IPS-20b (cell line): ENCODE results near the gene KIF9.
"Not testable (repeated sequence)": the region's sequence is repeated elsewhere in the genome, so short reads cannot be mapped to it uniquely, and the experiment has no call there.

Experiments
- H3K27ac ChIP-seq: one replicate; pipeline ENCODE4 v1.5.1; 2013; ENCODE audit warnings: low read length
- H3K27me3 ChIP-seq: 2 replicates; pipeline ENCODE4 v1.6.1; 2013; ENCODE audit warnings: mild to moderate bottlenecking, low read length, inconsistent platforms; ENCODE audit not compliant: insufficient read depth
- H3K36me3 ChIP-seq: 2 replicates; pipeline ENCODE4 v1.6.1; 2013; ENCODE audit warnings: low read depth, mild to moderate bottlenecking, inconsistent platforms, low read length, moderate library complexity; ENCODE audit not compliant: insufficient read depth
- H3K4me1 ChIP-seq: 2 replicates; pipeline ENCODE4 v1.6.1; 2013; ENCODE audit warnings: mild to moderate bottlenecking, control low read depth, inconsistent platforms, low read length, moderate library complexity; ENCODE audit not compliant: insufficient read depth
- H3K4me3 ChIP-seq: 2 replicates; pipeline ENCODE4 v1.5.1; 2013; ENCODE audit warnings: mild to moderate bottlenecking, low read length, inconsistent platforms
- H3K9ac ChIP-seq: 2 replicates; pipeline ENCODE4 v1.6.1; 2013; ENCODE audit warnings: low read depth, mild to moderate bottlenecking, inconsistent platforms, low read length, moderate library complexity
- H3K9me3 ChIP-seq: 2 replicates; pipeline ENCODE4 v1.6.1; 2013; ENCODE audit warnings: mild to moderate bottlenecking, low read depth, low read length, inconsistent platforms; ENCODE audit not compliant: insufficient read depth

KIF9 gene

DNA sequence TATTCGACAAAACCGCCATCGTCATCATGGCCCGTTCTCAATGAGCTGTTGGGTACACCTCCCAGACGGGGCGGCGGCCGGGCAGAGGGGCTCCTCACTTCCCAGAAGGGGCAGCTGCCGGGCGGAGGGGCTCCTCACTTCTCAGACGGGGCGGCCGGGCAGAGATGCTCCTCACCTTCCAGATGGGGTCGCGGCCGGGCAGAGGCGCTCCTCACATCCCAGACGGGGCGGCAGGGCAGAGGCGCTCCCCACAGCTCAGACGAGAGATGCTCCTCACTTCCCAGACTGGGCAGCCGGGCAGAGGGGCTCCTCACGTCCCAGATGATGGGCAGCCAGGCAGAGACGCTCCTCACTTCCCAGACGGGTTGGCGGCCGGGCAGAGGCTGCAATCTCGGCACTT lies 26.6 kb upstream of the KIF9 start:
- not testable (repeated sequence) for H3K9ac ChIP-seq, H3K4me1 ChIP-seq, H3K4me3 ChIP-seq, H3K36me3 ChIP-seq, H3K9me3 ChIP-seq, H3K27me3 ChIP-seq, H3K27ac ChIP-seq

DNA sequence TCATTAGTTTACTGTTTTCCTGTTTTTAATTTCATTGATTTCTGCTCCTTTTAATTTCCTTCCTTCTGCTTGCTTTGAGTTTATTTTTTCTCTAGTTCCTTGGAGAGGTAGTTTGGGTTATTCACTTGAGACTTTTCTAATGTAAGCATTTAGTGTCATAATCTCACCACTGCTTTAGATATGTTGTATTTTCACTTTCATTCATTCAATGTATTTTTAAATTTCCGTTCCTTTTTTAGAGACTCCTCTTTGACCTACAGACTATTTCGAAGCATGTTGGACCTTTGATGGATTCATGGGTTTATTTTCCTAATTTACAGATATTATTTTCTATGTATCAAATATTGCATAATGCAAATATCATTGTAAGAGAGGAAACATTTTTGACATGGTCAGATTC lies 23.4 kb upstream of the KIF9 start:
- Histone ChIP-seq H3K27ac (no peak overlapping the region), H3K9ac (no peak overlapping the region), H3K4me1 (no peaks in the 10 kb centered on the region), H3K9me3 (no peaks in the 10 kb centered on the region; the same call in 1 of the 2 replicates), H3K36me3 (peaks cover 25% of the 10 kb centered on the region), H3K27me3 (no peaks in the 10 kb centered on the region), H3K4me3 (no peak overlapping the region)

DNA sequence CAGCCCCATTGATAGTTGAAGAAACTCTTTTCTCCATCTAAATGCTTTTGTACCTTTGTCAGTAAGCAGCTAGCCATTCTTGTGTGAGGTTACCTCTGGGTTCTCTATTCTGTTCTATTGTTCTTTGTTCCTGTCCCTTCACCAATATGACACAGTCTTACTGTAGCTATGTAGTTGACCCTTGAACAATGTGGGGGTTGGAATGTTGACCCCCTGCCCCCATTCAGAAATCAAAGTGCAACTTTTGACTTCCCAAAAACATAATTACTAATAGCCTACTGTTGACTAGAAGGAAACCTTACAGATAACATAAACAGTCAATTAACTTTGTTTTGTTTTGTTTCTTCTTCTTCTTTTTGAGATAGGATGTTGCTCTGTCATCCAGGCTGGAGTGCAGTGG lies 18.9 kb upstream of the KIF9 start:
- H3K27me3 ChIP-seq, result no peaks in the 10 kb centered on the region
- H3K9me3 ChIP-seq, result no peaks in the 10 kb centered on the region
- no peak overlapping the region for H3K27ac ChIP-seq
- peaks cover 4% of the 10 kb centered on the region; the same call in 1 of the 2 replicates for H3K4me1 ChIP-seq
- H3K36me3 ChIP-seq, result peaks cover 21% of the 10 kb centered on the region
- H3K4me3 ChIP-seq, result no peak overlapping the region
- no peak overlapping the region for H3K9ac ChIP-seq

- H3K4me3 ChIP-seq, result no peak overlapping the region
- H3K27ac ChIP-seq, result no peak overlapping the region
- H3K9ac ChIP-seq, result no peak overlapping the region
- no peaks in the 10 kb centered on the region for H3K9me3 ChIP-seq
- H3K36me3 ChIP-seq, result peaks cover 21% of the 10 kb centered on the region
- H3K27me3 ChIP-seq, result no peaks in the 10 kb centered on the region
- H3K4me1 ChIP-seq, result peaks cover 7% of the 10 kb centered on the region; the same call in 1 of the 2 replicates
Measured at GRCh38 chr3:47299381-47300318, 17.1 kb upstream of the KIF9 start.

GRCh38 chr3:47298439-47298838 lies 15.8 kb upstream of the KIF9 start:
- Histone ChIP-seq H3K36me3 (peaks cover 25% of the 10 kb centered on the region), H3K27ac (no peak overlapping the region), H3K4me1 (peaks cover 7% of the 10 kb centered on the region; the same call in 1 of the 2 replicates), H3K27me3 (no peaks in the 10 kb centered on the region), H3K4me3 (no peak overlapping the region), H3K9ac (no peak overlapping the region), H3K9me3 (no peaks in the 10 kb centered on the region)

DNA sequence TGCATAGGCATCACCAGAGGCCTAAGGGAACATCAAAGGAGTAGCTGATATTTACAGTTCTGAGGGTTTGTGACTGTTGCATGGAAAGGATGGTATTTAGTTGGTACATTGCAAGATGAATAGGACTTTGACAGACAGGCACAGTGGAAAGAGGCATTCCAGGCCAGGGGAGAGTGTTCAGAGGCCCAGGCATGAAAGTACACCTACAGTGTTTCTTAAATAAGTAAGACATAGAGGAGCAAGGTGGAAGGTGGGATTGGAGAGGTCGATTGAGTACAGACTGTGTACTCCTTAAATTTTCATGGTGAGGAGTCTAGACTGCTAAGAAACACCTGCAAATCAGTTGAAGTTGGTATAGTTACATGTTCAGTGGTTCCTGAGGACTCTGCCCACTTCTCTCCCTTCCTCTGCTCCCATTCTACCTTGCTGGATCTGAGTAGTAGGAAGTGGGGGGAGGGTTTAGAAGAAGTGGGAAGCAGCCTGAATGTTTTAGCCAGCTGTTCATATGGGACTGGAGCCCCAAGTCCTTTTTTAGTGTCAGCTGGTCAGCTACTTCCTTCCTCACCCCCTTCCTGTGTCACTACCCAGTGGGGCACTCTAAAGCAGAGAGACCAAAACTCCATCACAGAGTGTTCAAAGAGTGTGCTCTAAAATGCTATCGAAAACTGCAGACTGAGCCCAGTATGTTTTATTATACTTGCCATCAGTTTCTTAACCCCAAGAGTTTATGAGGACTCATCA lies 14.1 kb upstream of the KIF9 start:
- no peak overlapping the region for H3K27ac ChIP-seq
- no peak overlapping the region for H3K4me3 ChIP-seq
- no peak overlapping the region for H3K9ac ChIP-seq
- no peaks in the 10 kb centered on the region for H3K9me3 ChIP-seq
- H3K36me3 ChIP-seq, result peaks cover 14% of the 10 kb centered on the region
- peaks cover 7% of the 10 kb centered on the region; the same call in 1 of the 2 replicates for H3K4me1 ChIP-seq
- no peaks in the 10 kb centered on the region for H3K27me3 ChIP-seq

GRCh38 chr3:47295976-47296375 lies 13.4 kb upstream of the KIF9 start:
- peaks cover 11% of the 10 kb centered on the region; the same call in 1 of the 2 replicates for H3K36me3 ChIP-seq
- H3K27ac ChIP-seq, result no peak overlapping the region
- H3K4me3 ChIP-seq, result no peak overlapping the region

GRCh38 chr3:47295322-47295721 lies 12.7 kb upstream of the KIF9 start:
- Histone ChIP-seq H3K4me3 (no peak overlapping the region), H3K36me3 (peaks cover 11% of the 10 kb centered on the region; the same call in 1 of the 2 replicates), H3K9me3 (no peaks in the 10 kb centered on the region), H3K27me3 (no peaks in the 10 kb centered on the region), H3K9ac (no peak overlapping the region), H3K27ac (no peak overlapping the region), H3K4me1 (peaks cover 7% of the 10 kb centered on the region; the same call in 1 of the 2 replicates)

More at GRCh38 chr3:47295976-47296375, 13.4 kb upstream of the KIF9 start:
- H3K4me1 ChIP-seq, result peaks cover 7% of the 10 kb centered on the region; the same call in 1 of the 2 replicates
- no peaks in the 10 kb centered on the region for H3K27me3 ChIP-seq
- H3K9ac ChIP-seq, result no peak overlapping the region
- no peaks in the 10 kb centered on the region for H3K9me3 ChIP-seq

DNA sequence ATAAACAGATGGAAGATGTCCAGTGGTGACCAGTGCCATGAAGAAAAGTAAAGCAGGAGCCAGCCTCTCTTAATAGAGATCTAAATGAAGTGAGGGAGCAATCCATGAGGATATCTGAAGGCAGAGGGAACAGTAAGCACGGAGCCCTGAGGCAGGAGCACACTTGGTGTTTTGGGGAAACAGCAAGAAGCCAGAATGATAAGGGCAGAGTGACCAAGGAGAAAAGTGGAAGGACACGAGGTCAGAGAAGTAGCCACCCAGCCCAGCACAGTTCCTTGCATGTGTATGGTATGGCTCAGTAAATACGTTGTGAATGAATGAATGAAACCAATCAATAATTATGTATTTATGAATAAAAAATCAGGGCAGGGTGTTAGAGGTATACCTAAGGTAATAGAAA lies 11.8 kb upstream of the KIF9 start:
- H3K36me3 ChIP-seq, result peaks cover 19% of the 10 kb centered on the region
- no peak overlapping the region for H3K4me3 ChIP-seq
- no peaks in the 10 kb centered on the region for H3K27me3 ChIP-seq
- no peak overlapping the region for H3K27ac ChIP-seq
- H3K4me1 ChIP-seq, result peaks cover 7% of the 10 kb centered on the region; the same call in 1 of the 2 replicates
- H3K9me3 ChIP-seq, result no peaks in the 10 kb centered on the region
- H3K9ac ChIP-seq, result no peak overlapping the region

DNA sequence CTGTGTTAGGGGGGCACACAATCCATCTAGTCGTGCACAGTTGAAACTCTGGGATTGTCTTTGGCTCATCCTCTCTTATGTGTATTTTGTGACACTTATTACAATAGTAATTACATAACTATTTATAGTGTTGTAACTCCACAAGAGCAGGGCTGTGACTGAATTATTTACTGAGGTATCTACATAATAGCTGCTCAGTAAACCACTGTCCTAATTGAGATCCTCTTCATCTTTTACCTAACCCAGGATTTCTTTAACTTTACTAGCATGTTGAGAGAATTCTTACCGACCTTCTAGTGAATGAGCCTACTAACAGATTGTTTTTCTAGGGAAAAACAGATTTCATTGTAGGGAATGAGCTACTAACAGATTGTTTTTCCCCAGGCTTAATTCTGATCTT lies 11.2 kb upstream of the KIF9 start:
- H3K9ac ChIP-seq, result no peak overlapping the region
- peaks cover 24% of the 10 kb centered on the region for H3K36me3 ChIP-seq
- no peak overlapping the region for H3K4me3 ChIP-seq
- no peaks in the 10 kb centered on the region for H3K9me3 ChIP-seq
- H3K4me1 ChIP-seq, result peaks cover 7% of the 10 kb centered on the region; the same call in 1 of the 2 replicates
- no peak overlapping the region for H3K27ac ChIP-seq
- H3K27me3 ChIP-seq, result no peaks in the 10 kb centered on the region

GRCh38 chr3:47291754-47292420 lies 9.3 kb upstream of the KIF9 start:
- not testable (repeated sequence) for H3K4me1 ChIP-seq, H3K9ac ChIP-seq, H3K27me3 ChIP-seq, H3K9me3 ChIP-seq, H3K27ac ChIP-seq, H3K4me3 ChIP-seq
- peaks cover 40% of the 10 kb centered on the region for H3K36me3 ChIP-seq
